ENCODE measurements around the gene MATCAP1. TPM values are rescaled to one million over a fixed set of nuclear protein-coding genes. Genes with fewer than 3 reads are reported as not detected.
A peak's percentile ranks its signal among the peaks of the same experiment; 100 is the strongest.

The MATCAP1 gene
- total and polyA plus RNA-seq, 10 of the 15 experiments (the other 5 are each of a cell fraction or from before 2014, with no cell fraction given): 2.8 to 25.8 (median 8.6) TPM

GRCh38 chr16:67184995-67185650, 1.4 kb upstream of the MATCAP1 start (continued):
- no peak for TF ChIP-seq CUX1 (IDR thresholded peaks at IDR 0.05; ENCODE audit: insufficient replicate concordance, low read depth, low read length)

- Histone ChIP-seq H3K4me3 (peak overlapping the region; percentile 76), H3K27me3 (replicated peaks in 1 of 2; ENCODE audit: control insufficient read depth in 2 of 2, insufficient read depth in 2 of 2, low read length in 1 of 2) (peaks cover 0 to 3% of the 10 kb centered on the region in 2 experiments; a peak in 2 of 4 replicates), H3K36me3 (ENCODE audit: control insufficient read depth in 2 of 2, insufficient read depth in 2 of 2, low read length in 1 of 2) (no peaks in the 10 kb centered on the region), H3K27ac (ENCODE audit: control insufficient read depth, insufficient read depth) (no peak overlapping the region), H4K20me1 (ENCODE audit: control insufficient read depth, insufficient read depth) (no peaks in the 10 kb centered on the region), H3K4me2 (ENCODE audit: control insufficient read depth, insufficient read depth) (peak overlapping the region; percentile 99), H3K4me1 (ENCODE audit: control insufficient read depth, insufficient read depth, low read length) (peaks cover 4% of the 10 kb centered on the region), H3K79me2 (ENCODE audit: control insufficient read depth, insufficient read depth, low read length) (peaks cover 5% of the 10 kb centered on the region), H3K9ac (ENCODE audit: control insufficient read depth, insufficient read depth, low read length) (no peak overlapping the region), H3K9me3 (replicated peaks; ENCODE audit: control insufficient read depth, insufficient read depth, low read length) (no peaks in the 10 kb centered on the region), H2AFZ (ENCODE audit: control insufficient read depth, low read depth, low read length) (peak overlapping the region; percentile 97; the same call in 1 of the 2 replicates)
- ATAC-seq (peak; percentile 10), DNase-seq (ENCODE audit: low read depth, low spot score) (no peak), FAIRE-seq (no peak)
- intact Hi-C loops (cut with micrococcal nuclease; ENCODE audit: unreplicated experiment) (loop anchor here (2.0 kb wide), 2 partner anchors 62 to 168 kb away; partner anchors contain the start of gene FHOD1), in situ Hi-C loops (cut with MboI) (no loop called here)
- RAD21 ChIA-PET (ENCODE audit: unreplicated experiment): interaction anchor here (0.6 to 2.3 kb wide), 10 partner anchors 11 to 251 kb away, joined by 3 to 9 read pairs (median 3); partner anchors contain the start of genes FBXL8, NOL3 and TRADD
- POLR2A ChIA-PET: interaction anchor here (1.1 to 1.2 kb wide), 2 partner anchors 24 to 42 kb away, joined by 3 to 6 read pairs; partner anchors contain the start of genes FBXL8, TMEM208 and TRADD
- no TSS peak for BruUV-seq (replicated peaks)
- 28% methylated on average over 46 of the region's 59 CpGs for WGBS (ENCODE audit: insufficient coverage, insufficient replicate concordance, low lambda C conversion rate, missing lambda C conversion rate)
- SMC1A ChIA-PET (ENCODE audit: uncharacterized antibody, unreplicated experiment): interaction anchor here (0.9 to 1.7 kb wide), 8 partner anchors 10 to 228 kb away, joined by 3 to 9 read pairs (median 4); no protein-coding TSS in a partner anchor
- CTCF ChIA-PET: interaction anchor here (0.8 to 2.9 kb wide), 28 partner anchors 9 to 237 kb away, joined by 3 to 34 read pairs (median 6); partner anchors contain the start of genes B3GNT9, CBFB, FBXL8 and NOL3
- TF ChIP-seq ZZZ3 (IDR thresholded peaks at IDR 0.05; ENCODE audit: control insufficient read depth, insufficient read length, low read depth) (no peak), CUX1 (IDR thresholded peaks at IDR 0.05; ENCODE audit: insufficient replicate concordance, low read depth, low read length) (no peak), NBN (IDR thresholded peaks at IDR 0.05) (no peak), SUZ12 (IDR thresholded peaks at IDR 0.05; ENCODE audit: unreplicated experiment) (no peak), NKRF (conservative IDR thresholded peaks at IDR 0.05) (no peak), JUND (IDR thresholded peaks at IDR 0.05; ENCODE audit: low read depth, low read length) (no peak)
These were observed 761 bp upstream of the MATCAP1 start for GRCh38 chr16:67184453-67184994.
